Amniotic stem cell (primary cell): ENCODE results near the gene IRF9.

Source experiments
- DNase-seq: peaks from one replicate; lab custom pipeline; 2025; lab: John Stamatoyannopoulos, UW

Gene IRF9

DNA sequence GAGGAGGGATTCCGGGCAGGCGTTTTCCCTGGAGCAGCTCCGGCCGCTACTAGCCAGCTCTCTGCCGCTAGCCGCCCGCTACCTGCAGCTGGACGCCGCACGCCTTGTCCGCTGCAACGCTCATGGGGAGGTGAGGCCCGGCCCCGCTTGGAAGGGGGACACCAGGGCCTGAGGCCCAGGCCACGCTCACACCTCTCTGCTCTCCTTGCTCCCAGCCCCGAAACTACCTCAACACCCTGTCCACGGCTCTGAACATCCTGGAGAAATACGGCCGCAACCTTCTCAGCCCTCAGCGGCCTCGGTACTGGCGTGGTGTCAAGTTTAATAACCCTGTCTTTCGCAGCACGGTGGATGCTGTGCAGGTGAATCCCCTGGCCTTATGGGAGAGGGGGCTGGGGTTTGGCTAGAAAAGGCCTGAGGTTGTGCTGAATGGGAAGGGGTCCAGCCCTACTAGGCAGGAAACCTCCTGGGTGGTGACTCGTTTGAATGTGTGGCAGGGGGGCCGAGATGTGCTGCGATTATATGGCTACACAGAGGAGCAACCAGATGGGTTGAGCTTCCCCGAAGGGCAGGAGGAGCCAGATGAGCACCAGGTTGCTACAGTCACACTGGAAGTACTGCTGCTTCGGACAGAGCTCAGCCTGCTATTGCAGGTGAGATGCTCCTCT lies 13.2 kb upstream of the IRF9 start:
- no peak for DNase-seq

DNA sequence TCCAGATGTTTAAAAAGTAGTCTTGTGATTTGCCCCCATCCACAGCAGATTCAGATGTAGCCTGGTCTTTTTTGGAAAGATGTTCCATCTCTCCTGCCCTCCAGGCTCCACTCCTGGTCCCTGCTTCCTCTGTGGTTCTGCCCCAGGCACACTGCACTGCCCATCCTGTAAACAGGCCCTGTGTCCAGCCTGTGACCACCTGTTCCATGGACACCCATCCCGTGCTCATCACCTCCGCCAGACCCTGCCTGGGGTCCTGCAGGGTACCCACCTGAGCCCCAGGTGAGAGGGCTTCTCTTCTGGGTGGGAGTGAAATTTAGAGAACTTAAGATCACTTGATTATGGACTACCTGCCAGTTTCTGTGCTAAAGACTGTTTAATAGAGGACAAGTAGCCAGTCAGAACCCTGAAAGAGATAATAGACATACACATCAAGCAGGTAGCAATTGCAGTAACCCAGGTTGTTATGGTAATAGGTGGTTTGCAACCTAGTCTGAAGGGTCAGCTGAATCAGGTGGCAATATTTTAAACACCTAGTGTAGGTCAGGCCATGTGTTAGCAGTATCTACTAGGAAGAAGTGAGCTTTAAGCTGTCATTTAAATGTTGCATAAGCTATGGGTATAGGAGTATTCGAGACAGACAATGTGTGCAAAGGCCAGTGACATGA lies 11.6 kb upstream of the IRF9 start:
- no peak for DNase-seq

DNA sequence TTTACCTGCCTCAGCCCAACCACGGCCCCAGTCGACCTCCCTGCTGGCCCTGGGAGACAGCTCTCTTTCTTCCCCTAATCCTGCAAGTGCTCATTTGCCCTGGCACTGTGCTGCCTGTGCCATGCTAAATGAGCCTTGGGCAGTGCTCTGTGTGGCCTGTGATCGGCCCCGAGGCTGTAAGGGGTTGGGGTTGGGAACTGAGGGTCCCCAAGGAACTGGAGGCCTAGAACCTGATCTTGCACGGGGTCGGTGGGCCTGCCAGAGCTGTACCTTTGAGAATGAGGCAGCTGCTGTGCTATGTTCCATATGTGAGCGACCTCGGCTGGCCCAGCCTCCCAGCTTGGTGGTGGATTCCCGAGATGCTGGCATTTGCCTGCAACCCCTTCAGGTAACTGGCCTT lies 11.0 kb upstream of the IRF9 start:
- no peak for DNase-seq

DNA sequence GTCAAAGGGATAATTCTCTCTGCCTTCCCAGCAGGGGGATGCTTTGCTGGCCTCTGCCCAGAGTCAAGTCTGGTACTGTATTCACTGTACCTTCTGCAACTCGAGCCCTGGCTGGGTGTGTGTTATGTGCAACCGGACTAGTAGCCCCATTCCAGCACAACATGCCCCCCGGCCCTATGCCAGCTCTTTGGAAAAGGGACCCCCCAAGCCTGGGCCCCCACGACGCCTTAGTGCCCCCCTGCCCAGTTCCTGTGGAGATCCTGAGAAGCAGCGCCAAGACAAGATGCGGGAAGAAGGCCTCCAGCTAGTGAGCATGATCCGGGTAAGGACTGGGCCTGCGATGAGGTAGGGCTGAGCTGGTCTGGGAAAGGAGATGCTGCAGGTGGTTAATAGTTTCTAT lies 10.5 kb upstream of the IRF9 start:
- DNase-seq, result no peak

DNA sequence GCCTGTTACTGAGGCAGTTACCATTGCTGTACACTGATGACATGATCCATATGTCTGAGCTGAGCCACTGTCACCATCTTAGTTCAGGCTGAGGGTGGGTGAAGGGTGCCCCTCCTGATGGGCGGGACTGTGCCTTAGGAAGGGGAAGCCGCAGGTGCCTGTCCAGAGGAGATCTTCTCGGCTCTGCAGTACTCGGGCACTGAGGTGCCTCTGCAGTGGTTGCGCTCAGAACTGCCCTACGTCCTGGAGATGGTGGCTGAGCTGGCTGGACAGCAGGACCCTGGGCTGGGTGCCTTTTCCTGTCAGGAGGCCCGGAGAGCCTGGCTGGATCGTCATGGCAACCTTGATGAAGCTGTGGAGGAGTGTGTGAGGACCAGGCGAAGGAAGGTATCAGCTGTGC lies 10.1 kb upstream of the IRF9 start:
- DNase-seq, result no peak

DNA sequence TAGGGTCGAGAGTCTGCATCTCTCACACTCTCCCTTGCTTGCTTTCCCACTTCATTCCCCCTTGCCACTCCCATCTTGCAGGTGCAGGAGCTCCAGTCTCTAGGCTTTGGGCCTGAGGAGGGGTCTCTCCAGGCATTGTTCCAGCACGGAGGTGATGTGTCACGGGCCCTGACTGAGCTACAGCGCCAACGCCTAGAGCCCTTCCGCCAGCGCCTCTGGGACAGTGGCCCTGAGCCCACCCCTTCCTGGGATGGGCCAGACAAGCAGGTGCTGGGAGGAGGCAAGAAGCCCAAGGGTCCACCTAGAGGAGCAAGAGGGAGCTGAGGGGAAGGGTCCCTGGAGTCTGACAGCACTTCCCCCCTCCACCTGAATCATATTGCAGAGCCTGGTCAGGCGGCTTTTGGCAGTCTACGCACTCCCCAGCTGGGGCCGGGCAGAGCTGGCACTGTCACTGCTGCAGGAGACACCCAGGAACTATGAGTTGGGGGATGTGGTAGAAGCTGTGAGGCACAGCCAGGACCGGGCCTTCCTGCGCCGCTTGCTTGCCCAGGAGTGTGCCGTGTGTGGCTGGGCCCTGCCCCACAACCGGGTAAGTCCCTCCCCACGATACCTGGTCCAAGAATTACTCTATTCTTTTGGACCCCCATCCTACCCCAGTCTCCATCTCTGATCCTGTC lies 9.5 kb upstream of the IRF9 start:
- no peak for DNase-seq

DNA sequence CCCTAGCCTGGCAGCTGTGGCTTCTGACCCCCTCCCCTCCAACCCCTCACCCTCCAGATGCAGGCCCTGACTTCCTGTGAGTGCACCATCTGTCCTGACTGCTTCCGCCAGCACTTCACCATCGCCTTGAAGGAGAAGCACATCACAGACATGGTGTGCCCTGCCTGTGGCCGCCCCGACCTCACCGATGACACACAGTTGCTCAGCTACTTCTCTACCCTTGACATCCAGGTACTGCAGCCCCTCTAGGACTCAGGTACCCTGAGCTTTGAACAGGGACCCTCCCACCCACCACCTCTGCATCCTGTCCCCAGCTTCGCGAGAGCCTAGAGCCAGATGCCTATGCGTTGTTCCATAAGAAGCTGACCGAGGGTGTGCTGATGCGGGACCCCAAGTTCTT lies 6.0 kb upstream of the IRF9 start:
- no peak for DNase-seq

DNA sequence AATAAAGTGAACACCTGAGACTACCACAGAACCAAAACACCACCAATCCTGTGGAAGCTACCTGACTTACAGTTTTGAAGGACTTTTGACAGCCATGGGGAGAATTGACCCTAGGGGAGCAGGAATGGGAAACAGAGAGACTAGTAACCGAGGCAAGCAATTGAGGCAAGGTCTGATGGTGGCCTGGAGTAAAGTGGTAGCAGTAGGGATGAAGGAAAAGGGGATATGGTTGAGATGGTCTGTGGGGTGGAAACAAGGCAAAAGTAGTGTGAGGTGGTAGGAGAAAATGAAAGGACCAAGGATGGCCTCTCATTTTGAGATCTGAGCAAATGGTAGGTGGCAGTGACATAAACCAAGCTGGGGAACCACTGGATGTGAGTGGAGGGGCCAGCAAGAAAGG lies 4.2 kb upstream of the IRF9 start:
- DNase-seq, result no peak

DNA sequence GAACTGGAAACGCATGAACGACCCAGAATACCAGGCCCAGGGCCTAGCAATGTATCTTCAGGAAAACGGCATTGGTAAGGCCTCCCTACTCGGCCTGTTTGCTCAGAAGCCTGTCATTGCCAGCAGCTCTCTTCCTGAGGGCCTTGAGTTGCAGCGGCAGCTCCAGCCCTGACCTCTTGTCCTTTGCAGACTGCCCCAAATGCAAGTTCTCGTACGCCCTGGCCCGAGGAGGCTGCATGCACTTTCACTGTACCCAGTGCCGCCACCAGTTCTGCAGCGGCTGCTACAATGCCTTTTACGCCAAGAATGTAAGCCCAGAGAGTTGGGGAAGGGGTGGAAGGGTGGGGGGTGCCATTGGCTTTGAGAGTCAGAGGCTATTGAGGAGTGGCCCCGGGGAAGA lies 3.7 kb upstream of the IRF9 start:
- no peak for DNase-seq

DNA sequence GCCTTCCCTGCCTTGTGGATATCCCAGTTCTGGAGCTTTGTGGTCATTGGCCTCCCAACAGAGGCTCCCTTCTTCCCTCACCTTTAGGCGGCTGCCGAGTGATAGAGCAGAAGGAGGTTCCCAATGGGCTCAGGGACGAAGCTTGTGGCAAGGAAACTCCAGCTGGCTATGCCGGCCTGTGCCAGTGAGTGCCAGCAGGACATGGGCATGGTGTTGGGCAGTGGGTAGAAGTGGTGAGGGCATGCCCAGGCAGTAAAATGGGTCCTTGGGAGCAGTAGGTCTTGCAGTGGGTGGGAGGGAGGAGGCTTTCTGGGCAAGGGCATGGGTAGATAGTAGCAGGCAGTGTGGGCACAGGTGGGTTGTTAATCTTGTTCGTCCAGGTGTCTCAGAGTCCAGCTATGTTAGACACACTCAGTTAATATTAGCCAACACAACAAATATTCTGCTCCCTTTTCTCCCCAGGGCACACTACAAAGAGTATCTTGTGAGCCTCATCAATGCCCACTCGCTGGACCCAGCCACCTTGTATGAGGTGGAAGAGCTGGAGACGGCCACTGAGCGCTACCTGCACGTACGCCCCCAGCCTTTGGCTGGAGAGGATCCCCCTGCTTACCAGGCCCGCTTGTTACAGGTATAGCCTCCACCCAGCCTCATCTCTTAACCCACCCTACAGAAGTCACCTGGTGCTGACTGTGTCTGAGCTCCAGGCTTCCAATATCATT lies 1.1 kb upstream of the IRF9 start:
- no peak for DNase-seq

DNA sequence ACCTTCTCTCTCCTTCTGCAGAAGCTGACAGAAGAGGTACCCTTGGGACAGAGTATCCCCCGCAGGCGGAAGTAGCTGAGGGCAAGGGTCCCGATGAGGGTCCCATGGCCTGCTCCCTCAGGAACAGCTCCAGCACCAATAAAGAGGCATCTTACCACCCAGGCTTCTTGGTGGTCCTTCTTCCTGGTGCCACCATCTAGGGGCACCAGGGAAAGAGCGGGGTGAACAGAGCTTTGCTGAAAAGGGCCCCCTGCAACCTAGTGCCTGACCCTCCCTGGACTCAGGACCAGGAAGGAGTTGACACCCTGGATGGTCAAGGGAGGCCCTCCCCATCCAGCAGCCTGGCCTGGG lies 591 bp upstream of the IRF9 start:
- DNase-seq, result no peak

DNA sequence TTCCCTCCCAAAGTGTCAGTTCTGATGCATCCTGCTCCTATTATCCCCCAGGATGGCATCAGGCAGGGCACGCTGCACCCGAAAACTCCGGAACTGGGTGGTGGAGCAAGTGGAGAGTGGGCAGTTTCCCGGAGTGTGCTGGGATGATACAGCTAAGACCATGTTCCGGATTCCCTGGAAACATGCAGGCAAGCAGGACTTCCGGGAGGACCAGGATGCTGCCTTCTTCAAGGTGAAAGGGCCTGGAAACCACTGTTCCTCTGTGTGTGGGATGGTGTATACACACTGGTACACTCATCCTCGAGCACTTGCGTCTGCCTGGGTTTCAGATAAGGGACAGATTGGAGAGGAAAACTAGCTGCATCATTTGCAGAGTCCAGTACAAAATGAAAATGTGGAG lies 1.0 kb downstream of the IRF9 start:
- no peak for DNase-seq

DNA sequence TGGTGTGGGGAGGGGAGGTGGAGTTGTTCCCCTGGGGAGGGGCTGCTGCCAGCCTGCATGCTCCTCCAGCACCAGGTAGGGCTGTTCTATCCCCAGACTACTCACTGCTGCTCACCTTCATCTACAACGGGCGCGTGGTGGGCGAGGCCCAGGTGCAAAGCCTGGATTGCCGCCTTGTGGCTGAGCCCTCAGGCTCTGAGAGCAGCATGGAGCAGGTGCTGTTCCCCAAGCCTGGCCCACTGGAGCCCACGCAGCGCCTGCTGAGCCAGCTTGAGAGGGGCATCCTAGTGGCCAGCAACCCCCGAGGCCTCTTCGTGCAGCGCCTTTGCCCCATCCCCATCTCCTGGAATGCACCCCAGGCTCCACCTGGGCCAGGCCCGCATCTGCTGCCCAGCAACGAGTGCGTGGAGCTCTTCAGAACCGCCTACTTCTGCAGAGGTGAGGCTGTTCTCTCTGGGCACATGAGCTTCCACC lies 3.5 kb downstream of the IRF9 start:
- DNase-seq, result no peak

DNA sequence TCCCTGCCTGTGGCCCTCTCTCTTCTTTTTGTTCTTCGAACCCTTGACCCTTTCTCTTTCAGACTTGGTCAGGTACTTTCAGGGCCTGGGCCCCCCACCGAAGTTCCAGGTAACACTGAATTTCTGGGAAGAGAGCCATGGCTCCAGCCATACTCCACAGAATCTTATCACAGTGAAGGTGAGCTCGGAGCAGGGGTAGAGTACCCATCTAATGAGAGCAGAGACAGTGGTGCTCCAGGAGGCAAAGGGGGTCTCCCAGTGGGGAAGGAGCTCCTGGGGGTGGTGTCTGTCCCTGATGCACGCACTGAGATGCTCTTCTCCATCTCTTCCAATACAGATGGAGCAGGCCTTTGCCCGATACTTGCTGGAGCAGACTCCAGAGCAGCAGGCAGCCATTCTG lies 4.7 kb downstream of the IRF9 start:
- DNase-seq, result no peak

DNA sequence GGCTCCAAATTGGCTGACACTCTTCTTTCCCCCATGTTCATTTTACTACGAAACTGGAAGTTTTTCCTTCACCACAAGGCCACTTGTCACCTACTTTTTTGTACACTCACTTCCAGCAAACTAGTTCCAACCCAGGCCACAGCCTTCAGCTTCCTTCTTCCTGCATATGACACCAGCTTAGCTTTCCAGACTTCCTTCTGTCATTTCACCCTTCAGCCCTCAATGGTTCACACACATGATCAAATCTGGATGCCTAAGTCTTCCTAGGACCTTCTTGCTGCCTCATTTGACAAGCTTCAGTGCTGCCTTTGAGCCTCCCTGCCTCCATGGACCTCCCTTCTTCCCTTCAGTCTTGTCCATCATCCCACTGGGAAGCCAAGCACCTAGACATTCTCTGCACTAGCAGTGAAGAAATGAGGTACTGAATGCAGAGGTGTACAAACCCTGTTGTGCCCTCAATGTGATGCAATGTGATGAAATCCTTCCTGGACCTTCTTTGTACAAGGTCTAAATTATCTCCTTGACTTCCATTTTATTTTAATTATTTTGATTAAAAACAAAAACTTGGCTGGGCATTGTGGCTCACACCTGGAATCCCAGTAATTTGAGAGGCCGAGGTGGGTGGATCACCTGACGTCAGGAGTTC lies 6.5 kb downstream of the IRF9 start:
- DNase-seq, result no peak

DNA sequence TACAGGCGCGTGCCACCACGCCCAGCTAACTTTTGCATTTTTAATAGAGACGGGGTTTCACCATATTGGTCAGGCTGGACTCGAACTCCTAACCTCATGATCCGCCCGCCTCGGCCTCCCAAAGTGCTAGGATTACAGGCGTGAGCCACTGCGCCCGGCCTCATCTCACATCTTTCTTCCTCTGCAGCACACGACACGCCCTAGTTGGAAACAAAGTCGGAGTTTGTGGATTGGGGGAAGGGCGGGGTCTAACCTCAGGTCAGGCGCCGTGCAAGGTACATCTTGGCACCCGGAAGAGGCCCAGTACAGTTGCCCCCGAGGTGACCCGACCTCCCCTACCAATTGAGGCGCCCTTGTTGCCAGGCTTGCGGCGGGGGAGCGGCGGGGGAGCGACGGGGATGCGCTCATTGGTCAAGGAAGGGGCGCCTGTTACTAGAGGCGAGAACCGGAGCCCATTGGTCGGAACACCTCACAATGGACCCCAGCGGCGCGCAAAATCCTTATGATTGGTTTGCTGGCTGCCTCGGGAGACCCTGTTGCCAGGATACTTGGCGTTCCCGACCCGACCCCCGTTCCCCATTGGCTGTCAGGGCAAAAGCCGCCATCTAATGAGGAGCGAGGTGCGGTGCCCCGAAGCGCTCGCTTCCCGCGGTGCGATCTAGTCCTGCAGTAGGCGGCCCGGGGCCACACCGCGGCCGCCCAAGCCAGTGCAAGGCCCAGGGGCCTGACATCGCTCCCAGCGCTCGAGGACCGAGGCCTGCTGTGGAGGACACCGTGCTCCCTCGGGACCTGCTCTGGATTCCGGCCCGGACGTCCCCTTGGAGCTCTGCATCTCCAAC lies 10.6 kb downstream of the IRF9 start, which contains the start of gene REC8:
REC8 (plus strand) TSS at position 659 of the 839 bp plus-strand sequence. CDS start 473 bp downstream, outside the sequence.
- no peak for DNase-seq

DNA sequence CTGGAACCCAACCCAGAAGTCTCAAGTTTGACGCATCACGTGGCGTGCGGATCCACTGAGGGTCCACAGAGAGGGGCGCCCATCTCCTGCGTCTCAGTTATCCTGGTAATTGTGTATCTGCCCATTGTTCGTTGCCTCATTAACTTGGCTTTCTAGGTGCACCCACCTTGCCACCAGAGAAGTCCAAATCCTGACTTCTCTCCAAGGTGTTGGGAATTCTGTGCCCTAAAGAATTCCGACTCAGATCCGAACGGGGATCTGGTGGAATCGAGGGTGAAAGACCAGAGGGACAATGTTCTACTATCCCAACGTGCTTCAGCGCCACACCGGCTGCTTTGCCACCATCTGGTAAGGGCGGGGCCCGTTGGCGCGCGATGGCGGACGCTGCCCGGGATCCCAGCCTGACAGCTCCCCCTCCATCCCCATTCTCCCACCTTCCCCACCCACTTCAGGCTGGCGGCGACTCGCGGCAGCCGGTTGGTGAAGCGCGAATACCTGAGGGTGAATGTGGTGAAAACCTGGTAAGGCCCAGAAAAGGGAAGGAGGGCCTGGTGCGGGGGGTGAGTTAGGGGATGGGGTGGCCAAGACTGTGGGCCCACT lies 11.3 kb downstream of the IRF9 start:
- DNase-seq, result no peak

DNA sequence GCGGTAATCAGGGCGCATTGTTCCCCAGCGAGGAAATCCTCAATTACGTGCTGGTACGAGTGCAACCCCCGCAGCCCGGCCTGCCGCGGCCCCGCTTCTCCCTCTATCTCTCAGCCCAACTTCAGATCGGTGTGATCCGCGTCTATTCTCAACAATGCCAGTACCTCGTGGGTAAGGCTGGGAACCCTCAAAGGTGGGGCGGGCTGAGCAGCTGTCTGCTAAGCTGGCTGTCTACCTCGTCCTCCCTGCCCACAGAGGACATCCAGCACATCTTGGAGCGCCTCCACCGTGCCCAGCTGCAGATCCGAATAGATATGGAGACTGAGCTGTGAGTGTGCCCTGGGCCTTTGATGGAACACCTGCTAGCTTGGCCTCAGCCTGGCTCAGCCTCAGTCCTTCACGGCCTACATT lies 11.8 kb downstream of the IRF9 start:
- DNase-seq, result no peak

DNA sequence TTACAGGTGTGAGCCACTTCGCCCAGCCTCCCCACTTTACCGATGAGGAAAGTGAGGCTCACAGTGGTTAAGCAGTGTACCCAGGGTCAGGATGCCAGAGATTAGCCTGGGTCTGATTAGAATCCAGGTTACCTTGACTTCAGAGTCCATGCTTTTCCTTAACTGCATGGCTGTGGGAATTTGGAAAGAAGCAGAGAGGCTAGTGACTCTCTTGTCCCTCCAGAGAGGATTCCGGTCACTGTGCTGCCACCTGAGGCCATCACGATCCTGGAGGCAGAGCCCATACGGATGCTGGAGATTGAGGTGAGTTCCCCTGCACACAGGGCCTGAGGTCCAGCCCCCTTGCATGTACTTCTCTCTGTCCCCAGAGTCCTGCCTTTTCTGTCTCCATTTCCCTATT lies 15.5 kb downstream of the IRF9 start:
- DNase-seq, result no peak

DNA sequence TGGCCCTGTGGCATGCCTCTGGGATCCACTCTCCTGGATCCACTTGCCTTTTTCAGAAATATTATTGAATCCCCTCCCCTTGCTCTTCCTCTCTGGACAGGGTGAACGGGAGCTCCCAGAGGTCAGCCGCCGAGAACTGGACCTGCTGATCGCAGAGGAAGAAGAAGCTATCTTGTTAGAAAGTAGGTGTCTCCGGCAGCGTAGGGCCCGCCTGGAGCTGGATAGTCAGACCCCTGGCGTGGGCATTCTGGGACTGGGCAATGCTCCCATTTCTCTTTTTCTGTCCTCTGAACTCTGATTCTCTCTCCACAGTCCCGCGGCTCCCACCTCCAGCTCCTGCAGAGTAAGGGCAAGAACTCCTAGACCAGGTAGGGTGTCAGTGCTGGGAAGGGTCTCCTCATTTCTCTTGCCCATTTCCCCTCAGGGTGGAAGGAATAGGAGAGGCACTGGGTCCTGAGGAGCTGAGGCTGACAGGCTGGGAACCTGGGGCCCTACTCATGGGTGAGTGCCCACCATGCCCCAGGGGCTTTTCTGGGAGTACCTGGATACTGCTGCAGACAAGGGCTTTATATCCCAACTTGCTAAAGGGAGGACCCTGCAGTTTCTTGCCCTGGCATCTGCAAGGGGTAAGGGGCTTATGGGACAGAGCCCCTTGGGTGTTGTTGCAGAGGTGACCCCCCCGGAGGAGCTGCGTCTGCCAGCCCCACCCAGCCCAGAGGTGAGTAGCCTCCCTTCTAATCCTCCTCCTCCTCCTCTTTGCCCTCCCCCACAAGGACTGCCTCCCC lies 16.2 kb downstream of the IRF9 start:
- DNase-seq, result no peak
